NCI-H2227 (cell line): ENCODE results near the gene COBLL1.
"Not testable (repeated sequence)": the region's sequence is repeated elsewhere in the genome, so short reads cannot be mapped to it uniquely, and the experiment has no call there.

Experiments used
- DNase-seq: peaks from one replicate; lab custom pipeline; 2025; ENCODE audit not compliant: unreplicated experiment; lab: John Stamatoyannopoulos, UW

COBLL1 gene, protein sequence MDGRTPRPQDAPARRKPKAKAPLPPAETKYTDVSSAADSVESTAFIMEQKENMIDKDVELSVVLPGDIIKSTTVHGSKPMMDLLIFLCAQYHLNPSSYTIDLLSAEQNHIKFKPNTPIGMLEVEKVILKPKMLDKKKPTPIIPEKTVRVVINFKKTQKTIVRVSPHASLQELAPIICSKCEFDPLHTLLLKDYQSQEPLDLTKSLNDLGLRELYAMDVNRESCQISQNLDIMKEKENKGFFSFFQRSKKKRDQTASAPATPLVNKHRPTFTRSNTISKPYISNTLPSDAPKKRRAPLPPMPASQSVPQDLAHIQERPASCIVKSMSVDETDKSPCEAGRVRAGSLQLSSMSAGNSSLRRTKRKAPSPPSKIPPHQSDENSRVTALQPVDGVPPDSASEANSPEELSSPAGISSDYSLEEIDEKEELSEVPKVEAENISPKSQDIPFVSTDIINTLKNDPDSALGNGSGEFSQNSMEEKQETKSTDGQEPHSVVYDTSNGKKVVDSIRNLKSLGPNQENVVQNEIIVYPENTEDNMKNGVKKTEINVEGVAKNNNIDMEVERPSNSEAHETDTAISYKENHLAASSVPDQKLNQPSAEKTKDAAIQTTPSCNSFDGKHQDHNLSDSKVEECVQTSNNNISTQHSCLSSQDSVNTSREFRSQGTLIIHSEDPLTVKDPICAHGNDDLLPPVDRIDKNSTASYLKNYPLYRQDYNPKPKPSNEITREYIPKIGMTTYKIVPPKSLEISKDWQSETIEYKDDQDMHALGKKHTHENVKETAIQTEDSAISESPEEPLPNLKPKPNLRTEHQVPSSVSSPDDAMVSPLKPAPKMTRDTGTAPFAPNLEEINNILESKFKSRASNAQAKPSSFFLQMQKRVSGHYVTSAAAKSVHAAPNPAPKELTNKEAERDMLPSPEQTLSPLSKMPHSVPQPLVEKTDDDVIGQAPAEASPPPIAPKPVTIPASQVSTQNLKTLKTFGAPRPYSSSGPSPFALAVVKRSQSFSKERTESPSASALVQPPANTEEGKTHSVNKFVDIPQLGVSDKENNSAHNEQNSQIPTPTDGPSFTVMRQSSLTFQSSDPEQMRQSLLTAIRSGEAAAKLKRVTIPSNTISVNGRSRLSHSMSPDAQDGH

DNA sequence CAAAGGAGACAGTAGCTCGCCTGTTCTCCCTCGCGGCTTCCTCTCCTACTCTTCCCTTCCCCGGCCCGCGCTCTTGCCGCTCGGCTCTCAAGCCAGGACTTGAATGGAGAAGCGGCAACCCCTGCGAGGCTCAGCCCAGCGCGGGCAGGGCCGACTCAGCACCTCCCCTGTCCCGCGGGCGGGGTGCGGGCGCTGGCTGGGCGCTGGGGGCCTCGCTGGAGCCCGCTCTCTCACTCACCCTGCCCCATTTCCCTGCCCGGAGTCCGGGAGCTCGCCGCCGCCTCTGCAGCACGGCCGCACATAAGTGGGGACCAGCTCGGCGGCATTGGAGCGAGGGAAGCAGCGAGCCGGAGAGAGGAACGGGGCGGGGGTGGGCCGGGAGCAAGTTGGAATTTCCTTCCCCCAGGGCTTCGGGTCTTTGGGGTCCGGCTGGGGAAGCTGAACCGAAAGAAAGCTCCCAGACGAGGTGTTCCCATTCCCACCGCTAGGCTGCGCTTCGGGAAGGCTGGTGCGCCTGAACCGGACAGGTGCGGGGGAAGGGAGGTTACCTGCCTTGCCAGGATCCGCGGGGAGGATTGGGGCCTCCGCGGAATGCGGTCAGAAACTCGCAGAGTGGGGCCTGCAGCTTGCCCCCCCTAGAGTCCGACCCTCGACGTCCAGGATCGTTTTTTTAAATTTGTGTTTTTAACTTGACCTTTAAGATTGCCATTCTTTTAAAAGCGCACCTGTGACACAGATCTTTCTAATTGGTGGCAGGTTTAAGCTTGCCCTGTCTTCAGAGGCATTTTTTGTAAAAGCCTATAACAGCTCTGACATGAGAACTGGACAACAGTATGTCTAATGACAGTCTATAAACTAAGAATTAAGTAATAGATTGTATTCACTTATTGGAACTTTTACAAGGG, at the start of gene COBLL1:
Gene COBLL1, minus strand, starts transcription at position 105 of the 905 bp plus-strand sequence. CDS start 627 bp downstream, outside the sequence.
- DNase-seq: peak; percentile 79

- no peak for DNase-seq
Measured at GRCh38 chr2:164890544-164890943, 48.9 kb upstream of the COBLL1 start.

DNA sequence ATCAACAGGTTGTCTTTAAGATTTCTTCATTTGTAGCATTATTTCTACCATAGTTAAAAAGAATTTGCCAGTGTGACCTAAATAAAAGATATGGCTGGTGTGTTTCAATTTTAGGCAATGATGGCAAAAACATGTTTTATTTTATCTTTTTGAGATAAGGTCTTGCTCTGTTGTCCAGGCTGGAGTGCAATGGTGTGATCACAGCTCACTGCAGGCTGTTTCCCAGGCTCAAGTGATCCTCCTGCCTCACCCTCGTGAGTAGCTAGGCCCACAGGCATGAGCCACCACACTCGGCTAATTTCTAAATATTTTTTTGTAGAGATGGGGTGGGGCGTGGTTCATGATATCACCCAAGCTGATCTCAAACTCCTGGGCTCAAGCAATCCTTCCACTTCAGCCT, 47.0 kb upstream of the COBLL1 start:
- DNase-seq: no peak

GRCh38 chr2:164887434-164888144, 46.0 kb upstream of the COBLL1 start:
- DNase-seq: no peak

DNA sequence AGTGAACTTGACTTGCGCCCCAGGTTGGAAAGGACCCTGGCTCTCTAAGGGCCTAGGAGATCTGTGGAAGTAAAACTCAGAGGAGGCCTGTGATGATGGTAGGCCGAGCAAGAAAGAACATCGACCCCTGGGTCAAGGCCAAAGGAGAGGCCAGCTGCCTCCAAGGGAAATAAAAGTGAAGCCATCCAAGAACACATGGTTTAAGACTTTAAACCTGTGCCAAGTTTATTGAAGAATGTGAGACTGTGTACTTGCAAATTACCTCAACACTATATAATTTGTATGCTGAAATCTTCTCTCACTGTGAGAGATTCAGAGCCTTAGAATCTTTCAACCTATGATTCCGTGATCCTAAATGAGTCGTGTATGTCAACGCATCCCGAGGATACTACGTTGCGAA, 40.7 kb upstream of the COBLL1 start:
- no peak for DNase-seq

GRCh38 chr2:164881524-164881923, 39.9 kb upstream of the COBLL1 start:
- no peak for DNase-seq

- DNase-seq: no peak
Measured at GRCh38 chr2:164879901-164880535, 38.4 kb upstream of the COBLL1 start.

DNA sequence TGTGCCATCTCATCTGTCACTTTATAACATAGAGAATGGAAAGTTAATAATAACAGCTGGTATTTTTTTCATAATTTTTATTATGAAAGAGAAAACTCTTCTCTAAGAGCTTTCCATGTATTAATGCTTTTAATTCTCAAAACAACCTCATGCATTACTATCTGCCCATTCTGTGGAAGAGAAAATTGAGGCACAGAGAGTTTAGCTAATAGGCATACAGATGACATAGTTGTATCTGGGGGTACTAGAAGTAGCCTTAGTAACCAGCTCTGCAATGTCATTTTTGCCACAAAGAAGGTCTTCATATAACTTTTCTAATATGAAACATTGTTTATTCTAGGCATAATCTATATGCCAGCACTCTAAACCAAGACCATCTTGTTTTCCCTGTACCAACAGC, 36.3 kb upstream of the COBLL1 start:
- no peak for DNase-seq

DNA sequence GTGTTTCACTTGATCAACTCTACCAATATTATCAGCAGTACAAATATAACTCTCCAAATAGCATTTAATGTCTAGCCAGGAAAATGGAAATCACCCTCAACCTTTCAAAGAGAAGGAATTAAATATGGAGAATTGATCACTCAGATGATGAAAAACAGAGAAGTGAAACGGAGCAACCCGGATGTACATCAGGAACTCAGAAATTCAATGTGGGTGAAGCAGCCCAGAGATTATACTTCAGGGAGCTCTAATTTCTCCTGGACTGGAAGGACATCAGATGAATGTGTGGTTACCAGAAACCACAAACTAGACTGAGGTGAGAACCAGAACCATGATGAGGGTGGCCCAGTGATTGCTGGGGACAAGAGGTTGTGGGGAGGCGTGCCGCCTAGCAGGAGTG, 35.5 kb upstream of the COBLL1 start:
- no peak for DNase-seq

GRCh38 chr2:164875334-164876205, 33.9 kb upstream of the COBLL1 start:
- DNase-seq: no peak

DNA sequence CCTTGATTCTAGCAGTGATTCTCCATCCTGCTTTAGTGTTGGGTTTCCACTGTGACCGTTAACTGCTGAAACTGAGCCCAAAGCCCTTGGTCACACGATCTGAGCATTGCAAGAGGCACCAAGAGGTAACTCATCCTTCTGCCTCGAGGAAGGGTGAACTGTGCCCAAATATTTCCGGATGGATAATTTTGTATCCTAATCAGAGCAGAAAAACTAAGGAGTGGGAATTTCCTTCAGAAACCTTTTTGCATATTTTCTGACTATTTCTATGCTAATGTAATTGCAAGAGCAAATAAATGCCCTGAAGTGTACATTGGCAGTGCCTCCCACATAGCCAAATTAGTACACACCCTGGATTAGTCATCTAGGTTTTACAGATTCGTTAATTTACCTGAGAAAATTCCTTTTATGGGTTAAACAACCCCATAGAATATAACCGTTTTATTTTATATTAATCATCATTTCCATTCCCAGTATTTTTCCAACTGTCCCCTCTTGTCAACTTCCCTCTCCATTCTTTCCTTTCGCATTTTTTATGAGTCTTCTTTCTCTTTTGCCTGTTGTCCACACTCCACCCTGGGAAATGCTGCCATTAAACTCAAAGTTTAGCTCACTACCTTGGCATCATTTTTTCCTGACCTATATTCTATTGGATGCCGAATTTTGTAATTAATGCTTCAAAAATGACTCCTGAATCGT, 31.7 kb upstream of the COBLL1 start:
- DNase-seq: no peak

DNA sequence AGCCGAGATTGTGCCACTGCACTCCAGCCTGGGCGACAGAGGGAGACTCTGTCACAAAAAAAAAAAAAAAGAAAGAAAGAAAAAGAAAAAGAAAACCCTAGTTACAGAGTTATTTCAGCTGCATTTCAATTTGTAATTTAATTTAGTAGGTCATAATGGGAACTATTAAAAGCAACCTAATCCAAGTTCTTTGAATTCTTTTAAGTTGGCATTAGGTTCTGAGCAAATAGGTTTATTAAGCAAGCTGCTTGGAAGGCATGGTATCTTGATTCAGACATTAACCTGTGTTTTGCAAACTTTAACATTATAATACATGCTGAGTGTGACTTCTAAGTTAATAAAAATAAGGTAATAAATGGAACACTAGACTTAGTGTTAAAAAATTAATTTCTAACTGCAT, 29.8 kb upstream of the COBLL1 start:
- DNase-seq: no peak

- no peak for DNase-seq
Measured at GRCh38 chr2:164869420-164869772, 27.8 kb upstream of the COBLL1 start.

GRCh38 chr2:164868563-164869419, 27.2 kb upstream of the COBLL1 start:
- no peak for DNase-seq

DNA sequence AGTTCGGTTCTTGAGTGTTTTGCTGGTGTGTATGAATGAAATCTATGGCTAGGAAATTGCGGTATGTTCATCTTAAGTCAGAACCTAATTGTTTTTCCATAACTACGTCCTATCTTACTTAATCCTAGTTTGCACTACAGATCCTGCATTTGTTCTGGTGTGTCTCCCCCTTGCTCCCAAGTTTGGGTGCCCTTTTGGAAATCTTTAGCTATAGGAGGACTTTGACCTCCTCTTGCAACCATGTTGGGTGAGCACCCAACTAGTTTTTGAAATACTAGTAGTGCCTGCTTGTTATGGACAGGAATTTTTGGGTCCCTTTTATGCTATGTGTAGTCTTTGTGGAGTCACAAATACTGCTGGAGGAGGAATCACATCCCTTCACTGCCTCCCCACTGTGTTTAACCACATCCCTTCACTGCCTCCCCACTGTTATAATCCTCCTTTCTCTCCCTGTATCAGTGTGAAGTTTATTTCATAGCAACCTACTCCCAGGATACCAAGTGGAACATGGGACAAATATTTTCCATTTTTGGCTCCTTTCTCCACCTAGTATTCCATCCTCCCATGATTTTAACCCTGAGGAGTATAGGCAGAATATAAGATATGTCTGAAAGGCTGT, 26.3 kb upstream of the COBLL1 start:
- no peak for DNase-seq

DNA sequence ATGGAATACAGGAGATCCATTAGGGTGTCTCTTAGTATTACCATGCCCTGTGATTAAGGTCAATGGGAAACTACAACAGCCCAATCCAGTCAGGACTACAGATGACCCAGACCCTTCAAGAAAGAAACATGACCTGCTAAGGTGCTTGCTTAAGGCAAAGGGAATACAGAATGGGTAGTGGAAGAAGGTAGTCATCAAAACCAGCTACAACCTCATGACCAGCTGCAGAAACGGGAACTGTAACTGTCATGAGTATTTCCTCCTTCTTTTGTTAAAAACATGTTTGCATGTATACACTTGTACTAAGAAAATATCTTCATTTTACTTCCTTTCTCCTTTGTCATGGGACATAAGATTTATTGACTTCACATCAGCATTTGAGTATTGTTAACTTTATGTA, 24.8 kb upstream of the COBLL1 start:
- DNase-seq: not testable (repeated sequence)

DNA sequence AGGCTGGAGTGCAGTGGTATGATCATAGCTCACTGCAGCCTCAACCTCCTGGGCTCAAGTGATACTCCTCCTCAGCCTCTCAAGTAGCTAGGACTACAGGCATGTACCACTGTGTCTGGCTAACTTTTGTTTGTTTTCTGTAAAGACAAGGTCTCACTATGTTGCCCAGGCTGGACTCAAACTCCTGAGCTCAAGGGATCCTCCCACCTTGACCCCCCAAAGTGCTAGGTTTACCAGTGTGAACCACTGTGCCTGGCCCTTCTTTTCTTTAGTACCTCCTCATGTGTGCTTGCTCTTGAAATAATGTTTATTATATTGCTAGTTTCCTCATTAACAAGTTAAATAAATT, 19.0 kb upstream of the COBLL1 start:
- no peak for DNase-seq
